HL-60/S4 (cell line): ENCODE measurements around the gene DNAH11.
"Not testable (repeated sequence)": the region's sequence is repeated elsewhere in the genome, so short reads cannot be mapped to it uniquely, and the experiment has no call there.

Source experiments
- in situ Hi-C: fragments of 300-500 bp; cut with MboI; formaldehyde crosslinking; loops from 2 replicates; pipeline ENCODE4 v1.14.3; 2022; ENCODE audit warnings: low sequenced_read_pairs

DNAH11 gene

DNA sequence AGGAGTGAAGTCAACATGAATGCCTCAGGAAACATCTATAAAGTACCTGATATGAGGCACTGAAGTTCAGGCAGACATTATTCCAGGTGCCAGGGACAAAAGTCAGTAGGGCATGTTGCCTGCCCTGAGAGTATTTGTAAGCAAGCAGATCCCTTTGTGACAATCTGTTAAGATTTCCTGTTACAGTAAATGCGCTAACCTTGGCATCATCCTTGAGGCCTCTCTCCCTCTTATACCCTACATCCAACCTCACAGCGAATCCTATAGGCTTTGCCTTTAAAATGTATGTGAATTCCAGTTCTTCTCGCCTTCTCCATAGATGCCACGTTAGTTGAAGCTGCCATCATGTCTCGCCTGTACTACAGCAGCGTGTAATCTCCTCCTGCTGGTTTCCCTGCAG is 165.3 kb downstream of the DNAH11 start:
- in situ Hi-C loops: no loop called here

DNA sequence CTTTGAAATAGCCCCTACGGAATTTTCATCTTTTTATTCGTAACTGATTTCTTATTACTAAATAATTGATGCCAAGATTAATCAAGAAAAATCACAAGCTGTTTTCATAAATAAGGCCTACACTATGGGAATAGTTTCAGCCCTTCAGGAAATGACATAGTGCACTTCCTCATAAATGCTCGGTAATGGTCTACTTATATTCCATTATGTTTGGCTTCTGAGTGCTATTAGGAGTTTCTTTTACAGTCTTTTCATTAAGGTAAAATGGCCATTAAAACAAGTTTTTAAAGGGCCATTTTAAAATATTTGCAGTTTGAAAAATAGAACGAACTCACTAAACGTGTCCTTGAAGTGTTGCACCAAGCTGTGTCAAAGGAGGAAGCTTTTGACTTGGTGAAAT is 174.5 kb downstream of the DNAH11 start:
- in situ Hi-C loops: no loop called here

DNA sequence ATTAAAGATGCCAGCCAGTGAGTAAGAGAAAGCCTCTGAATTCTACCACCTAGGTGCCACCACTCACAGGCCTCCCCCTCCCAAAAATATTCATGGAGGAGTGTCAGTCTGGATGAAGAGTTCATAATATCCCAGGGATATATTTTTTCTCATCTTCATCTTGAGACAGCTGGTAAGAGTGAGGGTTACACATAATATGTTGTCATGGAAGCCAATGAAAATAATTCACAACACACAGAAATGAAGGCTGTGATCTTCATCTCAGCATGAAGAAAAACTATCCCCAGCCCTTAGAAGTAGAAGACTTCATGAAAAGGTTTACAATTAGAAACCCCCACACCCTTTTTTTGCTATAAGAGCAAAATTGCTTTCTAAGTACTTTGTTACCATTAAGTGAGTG is 175.6 kb downstream of the DNAH11 start:
- in situ Hi-C loops: no loop called here

DNA sequence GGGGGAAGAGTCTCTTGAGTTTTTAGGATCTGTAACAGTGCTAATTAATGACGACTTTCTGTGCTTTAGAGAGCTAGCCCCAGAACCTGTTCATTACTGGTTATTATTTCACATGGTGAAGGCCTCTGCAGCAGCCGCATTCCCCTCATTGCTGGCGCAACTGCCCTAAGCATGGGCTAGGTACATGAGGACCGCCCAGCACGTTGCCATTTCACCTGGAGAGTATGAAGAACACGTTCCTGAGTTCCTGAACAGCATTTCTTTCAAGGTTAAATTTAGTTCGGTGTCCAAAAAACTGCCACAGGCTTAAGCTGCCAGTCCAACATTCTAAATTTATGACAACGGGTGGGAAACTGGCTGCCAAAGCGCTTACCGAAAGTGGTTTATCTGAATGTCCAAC is 177.0 kb downstream of the DNAH11 start:
- in situ Hi-C loops: no loop called here

DNA sequence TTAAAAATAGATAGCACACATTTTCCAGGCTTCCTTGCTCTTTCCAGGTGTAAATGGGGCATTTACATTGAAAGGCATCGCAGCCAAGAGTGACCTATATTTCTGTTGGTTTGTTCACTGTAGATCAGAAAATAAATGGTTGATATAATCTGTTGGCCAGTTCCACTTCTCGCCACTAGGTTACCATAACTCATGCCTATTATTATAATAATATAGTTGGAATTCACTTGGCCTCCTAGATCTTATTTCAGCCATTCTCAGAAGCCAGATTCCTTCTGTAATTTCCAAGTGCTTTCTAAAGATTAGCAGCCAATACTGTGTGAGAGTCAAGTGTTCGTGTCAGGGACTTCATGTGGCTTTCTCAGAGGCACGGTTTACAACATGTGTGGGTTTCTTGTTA is 179.5 kb downstream of the DNAH11 start:
- in situ Hi-C loops: no loop called here

DNA sequence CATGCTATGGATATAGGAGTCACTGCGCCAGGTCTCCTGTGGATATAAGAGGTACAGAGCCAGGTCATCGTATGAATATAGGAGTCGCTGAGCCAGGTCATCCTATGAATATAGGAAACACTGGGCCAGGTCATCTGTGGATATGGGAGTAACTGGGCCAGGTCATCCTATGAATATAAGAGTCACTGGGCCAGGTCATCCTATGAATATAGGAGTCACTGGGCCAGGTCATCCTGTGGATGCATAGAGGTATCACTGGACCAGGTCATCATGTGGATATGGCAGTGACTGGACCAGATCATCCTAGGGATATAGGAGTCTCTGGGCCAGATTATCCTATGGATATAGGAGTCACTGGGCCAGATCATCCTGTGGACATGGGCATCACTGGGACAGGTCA is 181.7 kb downstream of the DNAH11 start:
- in situ Hi-C loops: no loop called here

DNA sequence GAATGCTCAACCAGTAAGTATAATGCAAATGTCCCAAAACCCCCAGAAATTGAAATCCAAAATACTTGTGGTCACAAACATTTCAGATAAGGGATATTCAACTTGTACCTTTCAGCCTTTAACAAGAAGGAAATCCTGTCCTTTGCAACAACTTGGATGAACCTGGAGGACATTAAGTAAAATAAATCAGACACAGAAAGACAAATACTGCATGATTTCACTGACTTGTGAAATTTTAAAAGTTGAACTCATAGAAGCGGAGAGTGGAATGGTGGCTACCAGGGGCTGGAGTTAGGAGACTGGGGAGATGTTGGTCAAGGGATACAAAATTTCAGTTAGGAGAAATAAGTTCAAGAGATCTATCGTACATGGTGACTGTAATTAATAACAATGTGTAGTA is 187.6 kb downstream of the DNAH11 start:
- in situ Hi-C loops: no loop called here

DNA sequence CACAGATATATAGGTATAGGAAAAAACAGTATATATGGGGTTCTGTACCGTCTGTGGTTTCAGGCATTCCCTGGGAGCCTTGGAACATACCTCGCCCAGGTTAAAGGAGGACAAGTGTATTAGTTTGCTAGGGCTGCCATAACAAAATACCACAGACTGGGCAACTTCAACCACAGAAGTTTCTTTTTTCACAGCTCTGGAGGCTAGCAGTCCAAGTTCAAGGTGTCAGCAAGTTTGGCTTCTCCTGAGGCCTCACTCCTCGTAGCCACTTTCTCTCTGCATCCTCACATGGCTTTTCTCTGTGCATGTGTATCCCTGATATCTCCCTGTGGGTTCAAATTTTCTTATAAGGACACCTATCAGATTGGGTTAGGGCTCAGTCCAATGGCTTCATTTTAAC is 189.1 kb downstream of the DNAH11 start:
- in situ Hi-C loops: no loop called here

DNA sequence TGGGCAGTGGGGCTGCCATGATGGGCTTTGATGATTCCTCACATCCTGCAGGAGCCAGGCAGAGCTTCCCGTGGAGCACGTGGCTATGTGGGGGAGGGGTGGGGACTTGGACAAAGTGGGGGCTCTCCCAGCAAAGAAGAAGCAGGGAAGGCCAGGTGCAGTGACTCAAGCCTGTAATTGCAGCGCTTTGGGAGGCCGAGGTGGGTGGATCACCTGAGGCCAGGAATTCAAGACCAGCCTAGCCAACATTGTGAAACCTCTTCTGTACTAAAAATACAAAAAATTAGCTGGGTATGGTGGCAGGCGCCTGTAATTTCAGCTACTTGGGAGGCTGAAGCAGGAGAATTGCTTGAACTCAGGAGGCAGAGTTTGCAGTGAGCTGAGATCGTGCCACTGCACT is 190.1 kb downstream of the DNAH11 start:
- in situ Hi-C loops: not testable (repeated sequence)

DNA sequence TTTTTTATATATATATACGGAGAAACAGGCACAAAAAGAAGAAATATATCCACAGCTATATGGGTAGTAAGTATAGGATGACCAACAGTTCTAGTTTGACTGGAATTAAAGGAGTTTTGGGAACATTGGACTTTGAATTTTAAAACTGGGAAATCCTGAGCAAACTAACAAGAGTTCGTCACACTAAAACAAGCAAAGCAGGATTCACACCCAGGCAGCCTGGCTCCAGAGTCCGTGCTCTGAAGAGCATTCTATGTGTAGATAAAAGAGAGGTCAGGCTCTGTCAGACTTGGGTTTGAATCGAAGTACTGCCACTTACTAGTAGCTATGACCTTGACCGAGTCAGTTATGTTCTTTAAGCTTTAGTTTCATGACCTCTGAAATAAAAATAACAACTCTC is 191.0 kb downstream of the DNAH11 start:
- in situ Hi-C loops: no loop called here

DNA sequence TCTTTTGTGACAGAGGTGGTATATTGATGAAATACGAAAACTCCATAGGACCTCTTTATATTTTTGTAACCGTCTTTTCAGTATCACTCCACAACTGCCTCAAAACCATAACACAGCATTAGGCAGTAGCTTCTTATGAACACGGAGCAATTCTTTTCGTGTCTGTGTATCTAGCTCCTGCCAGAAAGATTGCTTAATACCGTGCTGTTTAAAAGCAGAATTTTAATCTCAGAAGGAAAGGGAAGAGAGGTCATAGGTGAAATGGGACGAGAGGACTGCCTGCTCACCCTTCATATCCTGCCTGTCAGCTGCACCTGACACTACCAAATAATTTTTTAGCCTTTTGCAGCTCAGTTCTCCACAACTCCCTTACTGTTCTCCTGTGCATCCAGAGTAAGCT is 200.7 kb downstream of the DNAH11 start:
- in situ Hi-C loops: no loop called here

DNA sequence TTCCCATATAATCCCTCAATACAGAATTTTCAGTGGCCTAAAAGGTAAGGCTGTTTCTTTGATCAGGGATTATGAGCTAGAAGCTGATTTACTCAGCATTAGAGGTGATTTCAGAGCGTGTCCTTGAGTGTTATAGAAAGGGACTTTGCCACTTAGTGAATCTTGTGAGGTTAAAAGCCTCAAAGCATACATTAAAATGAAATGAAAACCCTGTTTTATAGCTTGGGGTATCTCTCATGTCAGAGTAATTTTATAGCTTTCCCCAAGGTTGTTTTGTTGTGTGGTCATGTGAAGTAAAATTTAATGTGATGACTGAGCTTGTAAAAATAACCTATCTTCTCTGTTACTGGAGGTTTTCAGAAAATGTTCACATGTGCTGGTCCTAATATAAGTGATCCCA is 204.1 kb downstream of the DNAH11 start:
- in situ Hi-C loops: no loop called here

DNA sequence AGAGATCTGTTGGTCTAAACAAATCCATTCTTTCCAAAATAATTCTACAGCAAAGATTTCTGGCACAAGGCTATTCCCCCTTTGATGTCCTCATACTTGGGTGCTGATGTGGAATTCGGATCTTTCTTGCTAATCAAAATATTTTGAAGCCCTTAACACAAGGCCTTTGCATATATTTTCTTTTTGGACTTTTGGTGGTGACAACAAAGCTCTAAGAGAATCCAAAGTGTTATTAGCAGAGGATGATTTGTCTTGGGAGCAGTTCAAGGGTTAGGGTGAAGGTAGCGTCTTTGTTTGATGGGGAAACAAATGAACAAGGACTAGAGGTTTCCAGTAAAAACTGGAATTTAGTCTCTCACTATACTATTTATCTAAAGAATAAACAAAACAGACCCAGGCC is 205.0 kb downstream of the DNAH11 start:
- in situ Hi-C loops: no loop called here

DNA sequence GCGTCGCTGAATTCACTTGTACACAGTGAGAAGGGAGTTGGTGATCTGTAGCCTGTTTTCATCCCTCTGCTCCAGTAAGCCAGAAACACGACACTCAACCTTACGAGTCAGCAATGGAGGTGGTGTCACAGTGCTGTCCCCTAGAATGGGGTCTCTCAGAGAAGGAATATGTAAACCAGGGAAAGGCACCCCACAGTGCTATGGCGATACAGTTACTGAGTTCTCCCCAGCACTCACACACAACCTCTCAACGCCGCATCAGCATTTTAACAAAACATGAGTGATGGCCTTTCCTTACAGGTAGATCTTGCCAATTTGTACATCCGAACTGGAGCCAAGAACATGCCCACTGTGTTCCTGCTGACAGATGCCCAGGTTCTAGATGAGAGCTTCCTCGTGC is 206.5 kb downstream of the DNAH11 start:
- in situ Hi-C loops: no loop called here

DNA sequence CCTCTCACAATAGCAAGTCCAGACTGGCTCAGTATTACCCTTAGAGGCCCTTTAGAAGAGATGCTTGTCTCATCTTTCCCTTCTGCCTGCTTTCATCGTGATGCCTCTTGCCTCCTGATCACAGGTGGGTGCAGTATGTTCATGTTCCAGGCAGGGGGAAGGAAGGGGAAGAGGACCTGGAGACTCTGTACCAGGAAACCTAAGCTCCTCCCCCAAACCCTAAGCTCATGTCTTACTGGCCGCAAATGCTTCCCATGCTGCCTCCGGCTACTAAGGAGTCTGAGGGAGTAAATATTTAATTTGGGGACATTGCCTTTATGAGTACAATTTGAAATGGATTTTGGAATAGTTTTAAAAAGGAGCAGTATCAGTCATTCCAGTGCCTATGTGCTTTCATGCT is 210.2 kb downstream of the DNAH11 start:
- in situ Hi-C loops: no loop called here

DNA sequence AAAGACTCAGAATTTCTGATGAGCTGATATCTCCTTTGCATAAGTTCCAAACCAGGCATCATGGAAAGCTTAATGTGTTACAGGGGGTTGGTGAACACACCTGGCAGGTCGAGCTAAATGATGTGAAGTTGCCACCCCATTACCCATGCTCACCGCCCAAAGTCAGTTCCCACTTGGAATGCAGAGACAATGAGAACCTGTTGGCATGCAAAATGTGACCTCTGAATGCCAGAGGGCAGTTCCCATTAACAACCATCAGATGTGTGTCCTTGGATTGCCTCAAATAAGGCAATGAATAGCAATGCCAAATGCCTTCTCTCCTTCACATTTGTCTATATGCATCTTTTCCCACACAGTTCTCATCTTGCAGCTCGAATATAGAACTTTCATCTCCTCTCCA is 212.1 kb downstream of the DNAH11 start:
- in situ Hi-C loops: no loop called here

DNA sequence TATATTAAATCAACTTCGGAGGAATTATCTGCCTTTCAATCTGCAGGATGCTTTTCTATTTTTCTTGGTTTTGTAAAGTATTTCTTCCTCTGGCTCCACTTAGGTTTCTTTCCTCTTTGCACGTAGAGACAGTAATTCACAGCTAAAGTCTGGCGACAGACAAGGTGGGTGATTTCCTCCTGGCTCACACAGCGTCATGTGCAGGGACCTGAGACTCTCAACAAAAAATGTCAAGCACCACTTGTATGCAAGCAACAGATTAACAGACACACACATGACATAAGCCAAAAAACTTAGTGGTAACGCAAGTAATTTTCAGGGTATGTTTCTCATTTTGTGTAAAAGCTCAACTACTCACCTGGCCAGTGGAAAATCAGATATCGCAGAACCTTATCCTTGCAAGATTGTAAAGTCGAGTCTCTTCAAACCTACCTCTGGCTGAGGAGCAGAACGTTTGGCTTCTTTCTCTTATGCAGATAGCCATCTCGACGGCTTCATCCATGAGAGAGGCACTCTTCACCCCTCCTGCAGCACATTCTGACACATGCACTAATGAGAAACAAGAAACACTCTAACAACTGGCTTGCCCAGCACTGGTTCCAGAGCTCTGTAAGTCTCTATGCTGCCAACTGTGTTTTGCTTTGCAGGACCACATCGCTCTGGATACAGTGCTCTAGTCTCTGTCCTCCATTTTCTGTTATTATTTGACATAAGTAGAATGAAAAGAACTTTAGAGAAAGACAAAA is 214.9 kb downstream of the DNAH11 start:
- in situ Hi-C loops: no loop called here

DNA sequence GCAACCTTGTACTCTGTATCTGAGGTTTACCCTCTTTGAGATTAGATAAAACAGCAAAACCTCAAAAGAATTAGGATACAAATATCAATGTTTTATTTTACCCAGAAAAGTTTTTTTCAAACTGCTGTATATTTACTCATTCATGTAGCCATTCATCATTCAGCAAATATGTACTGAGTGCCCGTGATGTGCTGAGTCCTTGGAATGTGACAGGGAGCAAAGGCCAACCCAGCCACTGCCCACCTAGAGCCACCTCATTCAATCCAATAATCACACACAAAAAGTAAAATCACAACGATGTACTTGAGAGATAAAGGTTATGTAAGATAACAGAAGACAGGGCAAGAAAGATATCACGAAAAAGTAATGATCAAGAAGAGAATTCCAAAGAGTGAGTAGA is 215.4 kb downstream of the DNAH11 start:
- in situ Hi-C loops: no loop called here

DNA sequence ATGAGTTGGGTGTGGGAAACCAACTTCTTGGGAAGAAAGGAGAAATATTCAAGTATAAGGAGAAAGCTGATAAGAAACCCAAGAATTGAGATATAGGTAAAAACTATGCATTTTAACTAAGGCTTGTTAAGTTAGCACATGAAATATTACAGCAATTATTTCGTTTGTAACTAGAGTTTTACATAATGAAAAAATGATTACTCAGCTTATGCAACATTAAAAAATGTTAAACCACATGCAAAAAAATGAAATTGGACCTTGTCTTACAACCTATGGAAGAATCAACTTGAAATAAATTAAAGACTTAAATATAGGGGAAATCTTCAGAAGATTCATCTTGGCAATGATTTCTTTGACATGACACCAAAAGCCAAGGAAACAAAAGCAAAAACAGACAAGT is 219.6 kb downstream of the DNAH11 start:
- in situ Hi-C loops: no loop called here

DNA sequence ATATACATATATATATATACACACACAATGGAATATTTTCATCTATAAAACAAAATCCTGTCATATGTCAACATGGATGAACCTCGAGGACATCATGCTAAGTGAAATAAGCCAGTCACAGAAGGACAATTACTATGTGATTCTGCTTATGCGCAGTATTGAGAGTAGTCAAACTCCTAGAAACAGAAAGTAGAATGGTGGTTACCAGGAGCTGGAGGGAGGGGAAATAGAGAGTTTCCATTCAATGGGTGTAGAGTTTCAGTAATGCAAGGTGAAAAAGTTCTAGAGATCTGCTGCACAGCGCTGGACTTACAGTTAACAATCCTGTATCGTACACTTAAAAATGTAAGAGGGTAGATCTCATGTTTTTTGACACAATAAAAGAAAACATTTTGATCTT is 221.0 kb downstream of the DNAH11 start:
- in situ Hi-C loops: no loop called here

DNA sequence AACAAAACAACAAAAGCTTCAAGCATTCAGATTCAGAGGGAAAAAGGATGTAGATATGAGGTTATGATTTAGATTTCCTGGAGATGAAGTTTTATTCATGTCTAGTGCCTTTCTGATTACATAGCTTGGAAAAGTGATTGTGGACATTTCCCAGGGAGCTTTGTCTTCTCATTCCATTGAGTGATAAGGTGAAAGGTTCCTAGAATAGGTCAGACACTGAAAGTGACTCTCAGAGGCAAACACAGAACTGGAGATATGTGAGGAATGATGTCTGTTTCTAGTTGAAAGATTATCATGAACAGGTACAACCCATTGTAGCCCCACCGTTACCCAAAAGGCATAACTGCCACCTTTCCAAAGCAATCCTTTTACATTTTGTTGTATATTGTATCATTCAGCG is 223.4 kb downstream of the DNAH11 start:
- in situ Hi-C loops: no loop called here

DNA sequence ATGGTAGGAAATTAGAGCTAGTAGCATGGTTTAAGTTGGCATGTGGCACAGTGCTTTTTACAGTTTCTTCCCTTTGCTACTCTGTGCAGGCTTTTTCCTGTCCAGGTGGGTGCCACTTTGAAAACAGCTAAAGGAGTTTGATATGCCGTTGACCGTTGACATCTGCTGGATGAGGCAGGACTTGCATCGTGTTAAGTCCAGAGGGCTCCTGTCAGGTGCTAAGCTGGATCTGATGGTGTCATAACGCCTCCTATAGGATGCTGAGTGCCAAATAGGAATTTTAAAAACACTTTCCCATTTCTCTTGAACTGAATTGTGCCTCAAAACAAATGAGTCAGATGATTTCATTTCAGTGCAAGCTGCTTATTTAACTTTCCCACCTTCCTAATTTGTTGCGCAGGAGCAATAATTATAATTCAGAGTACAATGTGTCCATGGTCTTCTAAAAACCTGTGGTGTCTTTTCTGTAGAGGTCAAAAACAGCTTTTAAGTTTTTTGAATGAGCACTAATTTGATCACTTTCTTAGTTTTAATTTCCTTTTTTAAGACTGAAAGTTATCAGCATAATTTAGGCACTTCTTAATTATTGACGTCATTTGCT is 224.6 kb downstream of the DNAH11 start:
- in situ Hi-C loops: no loop called here

DNA sequence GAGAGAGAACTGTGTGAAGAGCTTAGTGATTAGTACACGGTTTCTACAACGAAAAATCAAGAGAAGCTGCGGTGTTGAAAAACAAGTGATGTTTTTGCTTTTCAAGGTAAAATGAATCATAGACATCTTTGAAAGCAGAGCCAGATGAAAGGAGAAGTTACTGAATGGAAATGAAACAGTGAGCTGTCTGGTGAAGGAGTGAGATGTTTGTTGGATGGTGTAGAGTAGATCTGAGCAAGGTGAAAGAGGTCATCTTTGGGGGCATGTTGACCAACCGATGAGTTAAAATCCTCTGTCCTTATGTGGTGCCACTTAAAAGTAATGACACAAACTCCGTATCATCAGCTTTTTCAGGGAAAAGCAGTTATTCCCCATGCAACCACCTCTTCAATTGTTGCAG is 225.4 kb downstream of the DNAH11 start:
- in situ Hi-C loops: no loop called here
